Mesenchymal stem cell (in vitro differentiated cells and primary cell): ENCODE data around the gene ANKRD36B.
A peak's percentile ranks its signal among the peaks of the same experiment; 100 is the strongest.
"Not testable (repeated sequence)": the region's sequence is repeated elsewhere in the genome, so short reads cannot be mapped to it uniquely, and the experiment has no call there.

Experiments
- DNase-seq: peaks from one replicate; pipeline ENCODE4 v3.0.0-alpha.2; 2013
- H2AFZ ChIP-seq: one replicate; pipeline ENCODE4 v1.6.1; 2013; ENCODE audit warnings: low read depth, mild to moderate bottlenecking, control low read depth, inconsistent platforms, low read length, moderate library complexity
- H2AK5ac ChIP-seq: 2 replicates; pipeline ENCODE4 v1.6.1; 2013; ENCODE audit warnings: low read length, moderate library complexity, mild to moderate bottlenecking, inconsistent platforms; ENCODE audit not compliant: severe bottlenecking
- H2BK120ac ChIP-seq: one replicate; pipeline ENCODE4 v1.6.1; 2013; ENCODE audit warnings: low read depth, mild to moderate bottlenecking, inconsistent platforms, low read length, moderate library complexity
- H2BK12ac ChIP-seq, 2 experiments: one replicate each; pipeline ENCODE4 v1.6.1; 2013; ENCODE audit warnings: inconsistent platforms in 2 of 2, low read length in 2 of 2, mild to moderate bottlenecking in 2 of 2, moderate library complexity in 2 of 2, control low read depth in 1 of 2
- H2BK15ac ChIP-seq: one replicate; pipeline ENCODE4 v1.6.1; 2013; ENCODE audit warnings: mild to moderate bottlenecking, low read depth, inconsistent platforms; ENCODE audit not compliant: poor library complexity, severe bottlenecking
- H2BK5ac ChIP-seq: 2 replicates; pipeline ENCODE4 v1.6.1; 2013; ENCODE audit warnings: low read depth, mild to moderate bottlenecking, low read length, control low read depth, inconsistent platforms; ENCODE audit not compliant: poor library complexity, severe bottlenecking
- H3K14ac ChIP-seq, 2 experiments: one replicate each; pipeline ENCODE4 v1.6.1; 2013; ENCODE audit warnings: inconsistent platforms in 2 of 2, low read length in 2 of 2, control low read depth in 1 of 2, mild to moderate bottlenecking in 1 of 2, moderate library complexity in 1 of 2
- H3K18ac ChIP-seq, 2 experiments: one replicate each; pipeline ENCODE4 v1.6.1; 2013; ENCODE audit warnings: inconsistent platforms in 2 of 2, low read length in 2 of 2, control low read depth in 1 of 2, low read depth in 1 of 2, mild to moderate bottlenecking in 1 of 2
- H3K23ac ChIP-seq, 2 experiments: one replicate each; pipeline ENCODE4 v1.6.1; 2013; ENCODE audit warnings: inconsistent platforms in 2 of 2, low read length in 2 of 2, mild to moderate bottlenecking in 2 of 2, moderate library complexity in 2 of 2, control low read depth in 1 of 2
- H3K27ac ChIP-seq: 2 replicates; pipeline ENCODE4 v1.5.1; 2013; ENCODE audit warnings: mild to moderate bottlenecking, moderate library complexity, low read length, control low read depth, inconsistent platforms; ENCODE audit not compliant: poor library complexity, severe bottlenecking
- H3K27me3 ChIP-seq, 2 experiments: 2 replicates each; pipeline versions ENCODE4 v1.6.1 to v1.7.0; 2013; ENCODE audit warnings: low read length in 2 of 2, mild to moderate bottlenecking in 2 of 2, moderate library complexity in 2 of 2, control low read depth in 1 of 2, inconsistent platforms in 1 of 2; ENCODE audit not compliant: control insufficient read depth in 1 of 2, insufficient read depth in 1 of 2
- H3K36me3 ChIP-seq, 2 experiments: 2 replicates each; pipeline versions ENCODE4 v1.6.1 to v1.7.0; 2013; ENCODE audit warnings: low read length in 2 of 2, control low read depth in 1 of 2, inconsistent platforms in 1 of 2, low read depth in 1 of 2, mild to moderate bottlenecking in 1 of 2; ENCODE audit not compliant: insufficient read depth in 2 of 2, control insufficient read depth in 1 of 2
- H3K4ac ChIP-seq, 2 experiments: one replicate each; pipeline ENCODE4 v1.6.1; 2013; ENCODE audit warnings: inconsistent platforms in 2 of 2, low read length in 2 of 2, mild to moderate bottlenecking in 2 of 2, moderate library complexity in 2 of 2, control low read depth in 1 of 2, low read depth in 1 of 2
- H3K4me1 ChIP-seq: 2 replicates; pipeline ENCODE4 v1.6.1; 2013; ENCODE audit warnings: low read depth, low read length, control low read depth; ENCODE audit not compliant: control insufficient read depth, insufficient read depth
- H3K4me2 ChIP-seq: 2 replicates; pipeline ENCODE4 v1.6.1; 2013; ENCODE audit warnings: low read length, mild to moderate bottlenecking, inconsistent platforms; ENCODE audit not compliant: poor library complexity, severe bottlenecking
- H3K4me3 ChIP-seq, 2 experiments: 2 replicates each; pipeline versions ENCODE4 v1.5.1 to v1.7.0; 2013; ENCODE audit warnings: low read length in 2 of 2, mild to moderate bottlenecking in 2 of 2, control low read depth in 1 of 2, low read depth in 1 of 2; ENCODE audit not compliant: insufficient read depth in 1 of 2
- H3K79me1 ChIP-seq: replicated peaks from 2 replicates; pipeline ENCODE4 v1.6.1; 2013; ENCODE audit warnings: mild to moderate bottlenecking, control low read depth, low read length, inconsistent platforms; ENCODE audit not compliant: poor library complexity, severe bottlenecking
- H3K9ac ChIP-seq: 2 replicates; pipeline ENCODE4 v1.7.0; 2013; ENCODE audit warnings: mild to moderate bottlenecking, low read length, moderate library complexity
- H3K9me3 ChIP-seq: 2 replicates; pipeline ENCODE4 v1.7.0; 2013; ENCODE audit warnings: mild to moderate bottlenecking, low read length; ENCODE audit not compliant: control insufficient read depth
- H4K8ac ChIP-seq: one replicate; pipeline ENCODE4 v1.6.1; 2013; ENCODE audit warnings: inconsistent platforms, mild to moderate bottlenecking, low read length, moderate library complexity
- H4K91ac ChIP-seq: one replicate; pipeline ENCODE4 v1.6.1; 2013; ENCODE audit warnings: mild to moderate bottlenecking, low read length, inconsistent platforms
- WGBS: methylation state at CpG from one replicate; pipeline ENCODE4 v1.1.7; 2013; ENCODE audit warnings: mixed read lengths; 5-methylcytosine and 5-hydroxymethylcytosine counted together

The ANKRD36B gene

DNA sequence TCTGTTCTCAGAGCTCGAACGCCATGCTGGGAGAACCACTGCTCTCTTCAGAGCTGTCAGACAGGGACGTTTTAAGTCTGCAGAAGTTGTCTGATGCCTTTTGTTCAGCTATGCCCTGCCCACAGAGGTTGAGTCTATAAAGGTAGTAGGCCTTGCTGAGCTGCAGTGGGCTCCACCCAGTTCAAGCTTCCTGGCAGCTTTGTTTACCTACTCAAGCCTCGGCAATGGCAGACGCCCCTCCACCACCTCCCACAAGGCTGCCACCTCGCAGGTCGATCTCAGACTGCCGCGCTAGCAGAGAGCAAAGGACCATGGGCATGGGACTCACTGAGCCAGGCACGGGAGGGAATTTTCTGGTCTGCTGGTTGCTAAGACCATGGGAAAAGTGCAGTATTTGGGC lies 11.9 kb upstream of the ANKRD36B start:
- DNase-seq, H3K9ac ChIP-seq, H3K27ac ChIP-seq, H3K14ac ChIP-seq, H2BK15ac ChIP-seq, H4K8ac ChIP-seq, H3K27me3 ChIP-seq, H2BK5ac ChIP-seq, H2BK12ac ChIP-seq, H3K9me3 ChIP-seq, H3K4ac ChIP-seq, H3K4me2 ChIP-seq, H2AFZ ChIP-seq, H3K4me1 ChIP-seq, H3K79me1 ChIP-seq, H3K4me3 ChIP-seq, H4K91ac ChIP-seq, H3K23ac ChIP-seq, H2BK120ac ChIP-seq, H3K18ac ChIP-seq, H2AK5ac ChIP-seq, H3K36me3 ChIP-seq: not testable (repeated sequence)
- no CpG with 5 or more reads among the region's 10 CpGs for WGBS

DNA sequence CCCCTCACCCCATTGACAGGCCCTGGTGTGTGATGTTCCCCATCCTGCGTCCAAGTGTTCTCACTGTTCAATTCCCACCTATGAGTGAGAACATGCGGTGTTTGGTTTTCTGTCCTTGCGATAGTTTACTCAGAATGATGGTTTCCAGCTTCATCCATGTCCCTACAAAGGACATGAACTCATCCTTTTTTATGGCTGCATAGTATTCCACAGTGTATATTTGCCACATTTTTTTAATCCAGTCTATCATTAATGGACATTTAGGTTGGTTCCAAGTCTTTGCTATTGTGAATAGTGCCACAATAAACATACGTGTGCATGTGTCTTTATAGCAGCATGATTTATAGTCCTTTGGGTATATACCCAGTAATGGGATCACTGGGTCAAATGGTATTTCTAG lies 6.5 kb upstream of the ANKRD36B start:
- WGBS = 89% methylated on average over 2 of the region's 4 CpGs
- H3K4me3 ChIP-seq, H3K27me3 ChIP-seq, H3K9me3 ChIP-seq, H3K4me1 ChIP-seq, H2AK5ac ChIP-seq, H2BK120ac ChIP-seq, H3K18ac ChIP-seq, H2BK12ac ChIP-seq, H4K91ac ChIP-seq, H3K36me3 ChIP-seq, H3K4ac ChIP-seq, H2AFZ ChIP-seq, H2BK15ac ChIP-seq, DNase-seq, H3K27ac ChIP-seq, H3K14ac ChIP-seq, H3K9ac ChIP-seq, H2BK5ac ChIP-seq, H3K4me2 ChIP-seq, H3K23ac ChIP-seq, H4K8ac ChIP-seq, H3K79me1 ChIP-seq: not testable (repeated sequence)

DNA sequence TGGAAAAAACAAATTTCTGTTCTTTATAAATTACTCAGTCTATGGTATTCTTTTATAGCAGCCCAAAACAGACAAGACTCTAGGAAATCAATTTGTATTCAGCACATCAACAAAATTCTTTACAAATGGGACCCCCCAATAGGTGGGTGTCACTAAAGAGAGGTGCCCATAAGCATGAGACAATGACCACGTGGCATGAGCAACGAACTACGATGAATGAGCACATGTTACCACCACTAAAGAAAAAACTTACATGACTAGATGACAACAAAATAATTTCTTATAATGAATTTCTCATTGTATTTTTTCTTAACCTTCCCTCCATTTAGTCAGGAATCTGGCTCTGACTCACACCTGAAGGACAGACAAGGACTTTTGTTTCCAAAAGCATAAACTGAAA lies 3.8 kb upstream of the ANKRD36B start:
- WGBS = no CpG with 5 or more reads among the region's 3 CpGs
- not testable (repeated sequence) for DNase-seq, H3K4me1 ChIP-seq, H3K4me3 ChIP-seq, H2AK5ac ChIP-seq, H2BK120ac ChIP-seq, H2BK12ac ChIP-seq, H3K4me2 ChIP-seq, H2BK15ac ChIP-seq, H3K36me3 ChIP-seq, H3K9ac ChIP-seq, H3K27me3 ChIP-seq, H3K18ac ChIP-seq, H2BK5ac ChIP-seq, H3K4ac ChIP-seq, H3K23ac ChIP-seq, H3K9me3 ChIP-seq, H3K79me1 ChIP-seq, H2AFZ ChIP-seq, H3K27ac ChIP-seq, H3K14ac ChIP-seq, H4K91ac ChIP-seq, H4K8ac ChIP-seq

DNA sequence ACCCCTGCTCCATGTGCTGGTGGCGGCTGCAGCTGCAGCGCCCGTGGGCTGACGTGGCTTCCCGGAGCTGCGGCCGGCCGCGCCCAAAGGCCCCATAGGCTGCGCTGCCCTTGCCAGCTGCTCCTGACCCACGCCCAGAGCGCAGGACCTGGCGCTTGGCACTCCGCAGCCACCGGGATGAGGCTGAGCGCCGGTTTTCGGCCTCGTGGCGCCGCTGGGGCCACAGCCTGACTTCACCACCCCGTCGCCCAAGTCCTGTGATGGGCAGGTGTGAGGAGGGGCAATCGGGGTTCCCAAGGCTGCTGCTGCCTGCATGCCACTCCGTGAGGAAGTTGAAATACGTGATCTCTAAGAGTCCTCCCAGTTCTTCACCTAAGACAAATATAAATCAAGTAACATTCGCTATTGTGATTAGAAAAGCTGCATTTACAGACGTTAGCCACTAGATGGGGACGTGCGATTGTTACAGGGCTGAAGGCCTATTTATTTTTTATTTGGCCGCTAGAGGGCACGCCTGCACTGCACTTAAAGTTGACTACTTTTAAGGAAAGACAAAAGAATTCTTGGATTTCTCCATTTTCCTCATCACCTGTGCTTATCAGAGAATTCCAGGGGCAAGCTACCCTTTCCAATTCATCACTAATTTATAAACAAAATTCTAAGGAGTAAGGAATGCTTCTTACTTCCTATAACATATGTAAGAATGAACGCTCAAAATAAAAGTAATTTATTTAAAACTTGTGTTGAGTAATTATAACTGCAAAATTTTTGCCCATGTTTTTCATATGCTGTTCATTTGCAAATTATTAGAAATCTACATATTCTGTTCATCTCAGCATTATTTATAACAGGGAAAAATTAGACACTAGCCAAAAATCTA lies 1.1 kb upstream of the ANKRD36B start:
- DNase-seq = peak; percentile 82
- Histone ChIP-seq H4K8ac (peak overlapping the region; percentile 89), H3K4me2 (peak overlapping the region; percentile 83), H3K9ac (peak overlapping the region; percentile 94), H2AFZ (peak overlapping the region; percentile 94), H3K14ac (peak overlapping the region in 1 of 2 experiments; percentile 95), H3K4me3 (peak overlapping the region; percentile 64 to 81), H3K18ac (peak overlapping the region; percentile 69 to 98), H4K91ac (peak overlapping the region; percentile 52), H3K23ac (peak overlapping the region in 1 of 2 experiments; percentile 52), H2BK120ac (peak overlapping the region; percentile 42), H2BK12ac (peak overlapping the region in 1 of 2 experiments; percentile 78), H3K4ac (peak overlapping the region in 1 of 2 experiments; percentile 97), H3K27ac (peak overlapping the region; percentile 69)
- not testable (repeated sequence) for H3K4me1 ChIP-seq, H2BK15ac ChIP-seq, H3K79me1 ChIP-seq, H3K27me3 ChIP-seq, H3K36me3 ChIP-seq, H2AK5ac ChIP-seq, H2BK5ac ChIP-seq, H3K9me3 ChIP-seq
- 2% methylated on average over 23 of the region's 33 CpGs for WGBS
